HG03066 (cell line): ENCODE results near the gene FANCC.

Source experiments
- ATAC-seq: cut with Tn5 transposase; IDR thresholded peaks from one replicate; pipeline ENCODE4 v1.9.1; 2021; ENCODE audit warnings: low read depth; ENCODE audit not compliant: unreplicated experiment

FANCC gene

DNA sequence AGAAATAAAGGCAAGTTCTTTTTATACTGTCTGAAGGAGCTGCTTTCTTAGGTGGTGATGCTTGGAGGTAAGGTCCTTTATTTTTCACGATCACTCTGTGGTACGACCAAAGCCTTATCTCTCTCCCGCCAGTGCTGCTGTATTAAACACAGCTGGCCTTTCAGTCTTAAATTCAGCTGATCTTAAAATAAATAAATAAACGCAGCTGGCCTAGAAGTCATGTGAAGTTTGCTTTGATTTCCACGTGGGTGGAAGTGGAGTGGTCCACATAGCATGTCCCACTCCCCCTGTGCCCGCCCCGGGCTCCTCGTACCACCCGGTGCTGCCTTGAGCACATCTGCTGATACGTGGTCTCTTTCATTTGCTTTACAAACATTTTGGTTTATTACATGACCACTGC, 260.4 kb downstream of the FANCC start:
- no peak for ATAC-seq

DNA sequence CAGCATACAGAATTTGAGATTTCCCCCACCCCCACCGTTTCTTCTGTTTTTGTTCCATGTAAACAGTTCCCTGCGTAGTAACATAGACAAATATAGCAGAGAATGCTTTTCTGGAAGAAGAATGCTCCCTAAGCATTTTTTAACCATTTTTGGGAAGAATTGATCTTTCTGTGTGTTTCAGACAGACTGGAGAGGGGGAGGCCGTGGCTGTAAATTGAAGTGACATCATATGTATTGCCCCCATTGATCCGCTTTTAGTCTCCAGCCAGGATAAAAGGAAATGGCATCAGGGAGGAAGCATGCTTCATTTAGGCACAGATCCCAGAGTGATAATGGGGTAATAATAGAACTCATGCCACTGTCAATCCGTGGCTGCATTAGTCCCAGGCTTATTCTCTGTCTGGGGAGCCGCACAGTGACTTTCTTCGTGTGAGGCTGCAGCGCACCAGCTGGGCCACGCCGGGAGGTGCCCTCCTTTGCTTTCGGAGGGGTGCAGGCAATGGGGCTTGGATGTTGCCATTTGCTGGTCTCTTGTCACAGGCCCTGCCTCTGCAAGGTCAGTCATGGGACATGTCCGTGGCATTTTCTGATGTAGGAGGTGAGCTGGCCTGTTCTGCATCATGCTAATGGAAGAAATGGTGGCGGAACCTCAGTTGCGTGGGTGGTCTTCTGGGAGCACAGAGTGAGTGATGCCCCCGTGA, 261.5 kb downstream of the FANCC start:
- ATAC-seq = no peak

DNA sequence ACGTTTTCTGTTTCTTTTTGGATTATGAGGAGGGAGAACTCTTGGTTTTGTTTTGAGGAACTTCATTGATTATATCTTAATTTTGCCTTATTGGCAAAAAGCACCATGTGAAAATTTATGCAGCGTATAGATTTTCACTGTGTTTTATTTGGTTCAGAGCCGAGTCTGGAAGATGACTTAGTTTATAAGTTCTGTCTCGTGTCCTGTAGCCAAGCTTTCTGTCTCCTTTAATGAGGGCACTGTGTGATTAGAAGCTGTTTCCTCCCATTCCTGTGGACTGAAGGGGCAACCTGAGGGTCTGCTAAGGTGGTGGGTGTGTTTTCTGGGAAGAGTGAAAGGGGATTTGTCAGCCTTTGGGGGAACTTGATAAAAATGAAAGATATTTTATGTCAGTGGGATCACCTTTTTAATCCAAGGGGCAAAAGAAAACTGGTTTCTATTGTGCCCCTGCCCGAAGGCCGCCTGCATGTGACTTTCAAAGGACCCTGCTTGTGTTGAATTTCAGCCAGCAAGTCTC, 262.1 kb downstream of the FANCC start:
- ATAC-seq = no peak

DNA sequence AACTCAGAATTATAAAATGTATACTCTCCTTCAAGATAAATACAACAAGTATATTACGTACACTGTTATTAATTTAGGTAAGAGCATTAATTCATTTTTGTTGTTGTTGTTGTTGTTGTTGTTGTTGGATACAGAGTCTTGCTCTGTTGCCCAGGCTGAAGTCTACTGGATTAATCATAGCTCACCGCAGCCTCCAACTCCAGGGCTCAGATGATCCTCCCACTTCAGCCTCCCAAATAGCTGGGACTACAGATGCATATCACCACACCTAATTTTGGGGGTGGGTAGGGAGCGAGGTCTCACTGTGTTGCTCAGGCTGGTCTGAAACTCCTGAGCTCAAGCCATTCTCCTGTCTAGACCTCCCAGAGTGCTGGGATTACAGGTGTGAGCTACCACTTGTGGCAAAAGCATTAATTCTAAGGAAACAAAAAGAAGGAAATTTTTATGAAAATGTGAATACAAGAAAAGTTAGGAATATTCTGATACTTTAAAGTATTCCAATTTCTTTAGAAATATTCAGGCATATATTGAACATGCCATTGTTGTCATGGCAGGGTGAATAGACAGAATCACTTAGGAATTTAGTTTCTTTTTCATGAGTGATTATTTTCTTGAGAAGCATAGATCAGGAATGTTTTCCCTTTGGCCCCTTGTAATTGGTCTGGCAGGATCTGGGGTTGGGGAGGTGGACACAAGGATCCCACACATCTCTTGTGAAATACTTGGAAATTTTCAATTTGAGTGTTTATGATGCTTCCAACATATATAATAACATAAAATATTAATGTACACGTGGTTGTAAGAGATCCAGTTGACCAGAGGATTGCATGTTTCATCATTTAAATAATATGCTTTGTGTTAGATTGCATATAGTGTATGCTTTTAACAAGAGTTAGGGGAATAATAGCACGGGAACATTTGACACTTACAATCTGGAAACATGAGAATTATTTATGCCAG, 263.6 kb downstream of the FANCC start:
- no peak for ATAC-seq

DNA sequence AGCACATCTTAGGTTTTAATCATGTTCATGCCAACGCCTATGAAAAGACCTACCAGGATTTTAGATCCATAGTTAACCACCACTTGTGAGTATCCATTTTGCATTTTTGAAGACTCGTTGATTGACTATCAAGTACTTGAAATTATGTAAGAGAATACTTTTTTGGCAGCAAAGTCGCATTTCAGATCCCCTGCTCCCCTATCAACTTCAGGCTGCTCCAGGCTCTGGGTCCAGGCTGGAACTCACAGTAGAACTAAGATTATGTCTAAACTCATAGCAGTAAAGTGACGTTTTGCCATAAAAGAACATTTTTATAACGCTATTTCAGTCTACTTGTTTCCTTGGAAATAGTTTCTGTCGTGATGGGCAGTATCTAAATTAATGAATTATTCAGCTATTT, 267.7 kb downstream of the FANCC start:
- ATAC-seq = no peak
